Body of pancreas (tissue), 4 donors: ENCODE results near the gene AGAP1.

Experiments used
- CTCF ChIP-seq, 7 experiments: fragments of 450-650 bp in 4 of 7; fragments of 200-600 bp in 3 of 7; sonication (generic) in 3 of 7; IDR thresholded peaks; one replicate each; pipeline ENCODE4 v1.5.1; 2016 to 2019; ENCODE audit warnings: antibody characterized with exemption in 7 of 7
- POLR2A ChIP-seq, 3 donors: fragments of 450-650 bp; IDR thresholded peaks; one replicate each; pipeline ENCODE4 v1.6.1; 2016; ENCODE audit warnings: antibody characterized with exemption in 3 of 3, mild to moderate bottlenecking in 2 of 3

DNA sequence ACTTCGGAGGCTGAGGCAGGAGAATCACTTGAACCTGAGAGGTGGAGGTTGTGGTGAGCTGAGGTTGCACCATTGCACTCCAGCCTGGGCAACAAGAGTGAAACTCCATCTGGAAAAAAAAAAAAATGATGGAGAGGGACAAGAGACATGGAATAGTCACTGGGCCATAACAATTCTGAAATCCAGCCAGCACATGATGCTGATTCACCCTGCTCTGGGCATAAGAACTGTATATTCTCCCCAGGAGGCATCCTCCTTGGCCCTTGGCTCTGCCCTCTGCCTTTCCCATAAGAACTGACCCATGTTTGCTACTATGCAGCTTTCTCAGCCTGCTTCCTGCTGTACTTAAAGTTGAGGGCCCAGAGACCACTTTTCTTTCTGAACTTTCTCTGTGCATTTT, 376.7 kb downstream of the AGAP1 start:
- TF ChIP-seq POLR2A (IDR thresholded peaks at IDR 0.05) (no peak), CTCF (IDR thresholded peaks at IDR 0.05) (no peak)
